DMS79 treated with DMSO at 0.1 percent for 48 hours (cell line): ENCODE measurements around the gene PBX1.

Source experiments
- DNase-seq: peaks from one replicate; lab custom pipeline; 2025; lab: John Stamatoyannopoulos, UW

PBX1 gene

DNA sequence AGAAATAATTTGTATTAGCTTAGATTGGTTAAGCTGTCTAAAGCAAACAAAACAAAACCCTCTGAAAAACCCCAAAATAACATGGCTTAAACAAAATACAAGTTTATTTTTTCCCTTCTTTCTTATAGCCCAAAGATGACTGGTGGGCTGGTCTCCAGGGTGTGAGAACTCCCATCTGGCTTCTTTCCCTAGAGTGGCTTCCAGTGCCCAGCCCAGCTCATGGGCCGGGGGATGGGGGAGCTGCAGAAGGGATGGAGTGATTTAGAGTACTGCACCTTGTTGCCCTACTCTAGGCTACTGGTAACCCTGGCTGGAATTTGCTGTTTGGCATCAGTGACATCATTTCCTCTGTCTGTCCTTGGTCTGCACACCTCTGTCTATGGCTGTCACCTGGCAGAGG lies 223.0 kb downstream of the PBX1 start:
- DNase-seq = no peak

DNA sequence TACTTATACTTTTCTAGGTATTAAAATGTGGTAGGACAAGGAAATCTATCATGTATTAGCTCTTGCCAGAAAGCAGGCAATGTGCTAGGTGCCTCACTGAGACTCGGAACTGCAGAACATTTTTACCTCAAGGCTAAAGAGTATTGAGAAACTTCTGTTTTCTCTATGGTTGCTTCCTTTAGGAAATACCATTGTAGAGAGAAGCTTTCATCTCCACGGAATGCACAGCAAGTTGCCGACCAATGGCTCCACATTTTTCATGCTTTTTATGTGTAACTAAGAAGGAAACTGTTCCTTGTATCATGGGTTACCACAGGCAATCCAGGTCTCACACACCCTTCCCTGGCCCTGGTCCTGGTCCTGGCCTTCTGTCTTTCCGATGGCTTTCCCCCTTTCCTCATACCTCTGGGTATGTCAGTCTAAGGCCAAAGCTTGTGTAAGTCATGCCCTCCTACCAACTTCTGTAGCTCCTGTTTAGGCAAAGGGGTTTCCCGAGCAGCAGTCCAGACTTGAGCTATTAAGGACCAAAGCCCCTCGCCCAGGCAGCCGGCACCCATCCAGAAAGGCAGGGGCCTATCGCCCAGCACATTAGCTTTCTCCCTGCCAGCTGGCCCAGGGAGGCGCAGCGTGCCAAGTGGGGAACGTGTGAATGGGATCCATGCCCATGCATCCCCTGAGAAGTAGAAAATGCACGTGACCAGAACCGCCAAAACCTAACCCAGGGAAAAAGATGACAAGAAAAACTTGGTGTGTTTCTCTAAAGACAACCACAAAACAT lies 225.0 kb downstream of the PBX1 start:
- no peak for DNase-seq

DNA sequence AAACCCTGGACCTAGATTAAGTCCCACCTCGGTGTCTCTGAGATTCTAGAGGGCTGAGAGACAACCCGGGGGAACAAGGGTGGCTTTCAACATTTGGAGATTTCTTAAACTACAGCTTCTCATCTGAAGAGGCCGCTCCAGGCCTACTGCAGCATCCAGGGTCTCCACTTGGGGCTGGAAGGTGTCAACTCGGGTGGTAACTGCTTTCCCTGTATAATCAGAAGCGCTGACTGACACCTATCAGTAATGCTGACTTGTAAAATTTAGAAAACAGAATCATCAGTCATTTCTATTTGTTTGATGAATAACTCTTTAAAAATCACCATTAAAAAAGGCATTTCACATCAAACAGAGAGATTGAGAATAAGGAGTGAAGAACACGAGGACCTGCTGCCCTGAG lies 226.0 kb downstream of the PBX1 start:
- no peak for DNase-seq

DNA sequence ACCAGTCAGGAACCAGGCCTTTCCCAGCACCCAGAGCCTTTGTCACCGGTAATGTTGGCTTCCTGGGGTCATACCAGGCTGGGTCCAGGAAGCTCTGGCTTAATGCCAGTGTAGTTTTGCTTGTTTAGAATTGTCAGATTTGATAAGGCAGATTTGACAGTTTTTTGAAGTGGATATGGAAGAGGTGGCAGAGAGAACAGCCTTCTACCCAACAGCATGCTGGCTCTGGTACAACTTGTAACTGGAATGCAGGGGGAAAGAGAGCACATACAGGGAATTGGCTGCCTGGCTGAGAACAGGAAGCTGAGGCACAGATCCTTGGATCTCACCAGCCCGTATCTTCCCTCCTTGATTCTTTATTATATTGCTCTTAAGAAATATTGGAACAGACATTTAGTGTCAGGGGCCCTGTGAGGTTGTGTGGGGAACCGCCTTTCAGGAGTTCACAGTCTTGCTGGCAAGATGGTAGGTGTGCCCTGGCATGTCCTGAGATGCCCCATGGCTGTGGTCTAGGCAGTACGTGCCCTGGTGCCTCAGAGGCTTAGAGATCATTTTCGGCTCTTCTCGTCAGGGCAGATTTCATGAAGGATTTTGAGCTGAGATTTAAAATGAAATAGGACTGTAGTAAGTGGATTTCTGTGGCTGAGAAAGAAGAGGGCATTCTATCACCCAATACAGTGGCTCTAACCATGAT lies 227.0 kb downstream of the PBX1 start:
- peak; percentile 19 for DNase-seq

DNA sequence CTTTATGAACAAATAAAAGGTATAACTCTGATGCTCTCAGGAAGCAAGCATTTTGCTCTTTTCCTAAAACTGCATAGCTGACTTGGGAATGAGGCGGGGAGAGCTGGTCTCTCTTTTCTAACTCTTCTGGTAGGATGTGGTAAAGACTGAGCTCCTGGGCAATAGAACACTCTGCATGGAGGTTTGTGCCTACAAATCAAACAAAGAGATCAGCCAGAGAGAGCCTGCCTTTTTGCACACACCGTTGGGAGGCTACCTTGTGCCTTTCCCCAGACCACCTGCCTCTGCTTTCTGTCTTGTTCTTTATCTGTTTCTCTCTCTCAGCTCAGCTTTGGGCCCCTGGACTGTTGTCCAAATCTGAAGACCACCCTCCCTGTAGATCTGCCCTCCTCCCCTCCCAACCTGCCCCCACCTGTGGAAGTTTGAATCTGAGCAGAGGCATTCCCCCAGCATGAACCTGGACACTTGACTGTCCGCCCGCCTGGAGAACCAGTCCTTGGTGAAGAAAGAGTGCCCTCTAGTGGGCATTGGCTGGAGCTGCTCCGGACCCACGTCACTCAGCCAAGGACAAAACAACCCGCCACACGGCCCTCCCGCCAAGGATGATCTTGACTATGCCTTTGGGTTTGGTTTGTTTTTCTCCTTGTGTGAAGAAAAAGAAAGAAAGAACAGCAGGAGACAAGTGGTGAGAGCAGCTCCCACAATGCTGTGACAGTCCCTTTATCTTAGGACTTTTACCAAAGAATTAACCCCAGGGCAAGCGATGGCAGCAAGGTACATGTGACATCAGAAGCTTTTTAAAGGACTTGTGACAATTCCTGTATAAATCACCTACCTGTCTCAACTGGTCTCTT lies 228.2 kb downstream of the PBX1 start:
- peak; percentile 89 for DNase-seq

DNA sequence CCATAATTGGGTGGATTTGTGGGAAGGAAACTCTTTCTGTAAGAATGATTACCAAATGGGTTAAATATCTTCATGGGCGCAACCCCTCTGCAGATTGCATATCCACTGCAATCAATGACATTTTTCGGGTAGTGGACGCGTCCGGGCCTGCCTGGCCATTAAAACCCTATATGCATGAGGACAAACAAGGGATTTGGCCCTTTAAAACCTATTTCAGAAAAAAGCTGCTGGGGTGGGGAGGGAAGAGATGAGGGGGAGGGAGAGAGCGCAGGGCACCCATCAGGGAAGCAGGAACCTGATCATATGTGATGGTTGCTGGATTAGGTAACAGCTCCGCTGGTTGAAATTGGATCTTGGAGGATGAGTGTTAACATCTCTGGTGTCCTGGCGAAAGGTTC lies 228.8 kb downstream of the PBX1 start:
- peak; percentile 89 for DNase-seq

DNA sequence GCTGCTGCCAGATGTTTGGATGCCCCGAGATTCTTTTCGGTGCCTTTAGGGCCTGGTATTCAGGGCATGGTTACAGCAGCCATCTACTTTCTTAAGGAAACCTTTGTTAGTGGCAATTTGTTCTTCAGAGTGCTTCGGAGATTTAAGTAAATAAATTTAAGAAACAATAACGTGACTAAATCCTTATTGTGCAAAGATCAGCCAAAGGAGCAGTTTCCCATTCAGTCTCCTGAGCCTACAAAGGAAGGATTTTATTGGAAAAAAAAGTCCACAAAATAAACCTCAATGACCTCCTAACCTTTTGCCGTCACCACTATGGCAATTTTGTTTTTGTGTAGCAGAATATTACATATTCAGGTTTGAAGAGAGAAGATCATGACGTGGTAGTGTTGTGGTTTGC lies 231.1 kb downstream of the PBX1 start:
- no peak for DNase-seq

DNA sequence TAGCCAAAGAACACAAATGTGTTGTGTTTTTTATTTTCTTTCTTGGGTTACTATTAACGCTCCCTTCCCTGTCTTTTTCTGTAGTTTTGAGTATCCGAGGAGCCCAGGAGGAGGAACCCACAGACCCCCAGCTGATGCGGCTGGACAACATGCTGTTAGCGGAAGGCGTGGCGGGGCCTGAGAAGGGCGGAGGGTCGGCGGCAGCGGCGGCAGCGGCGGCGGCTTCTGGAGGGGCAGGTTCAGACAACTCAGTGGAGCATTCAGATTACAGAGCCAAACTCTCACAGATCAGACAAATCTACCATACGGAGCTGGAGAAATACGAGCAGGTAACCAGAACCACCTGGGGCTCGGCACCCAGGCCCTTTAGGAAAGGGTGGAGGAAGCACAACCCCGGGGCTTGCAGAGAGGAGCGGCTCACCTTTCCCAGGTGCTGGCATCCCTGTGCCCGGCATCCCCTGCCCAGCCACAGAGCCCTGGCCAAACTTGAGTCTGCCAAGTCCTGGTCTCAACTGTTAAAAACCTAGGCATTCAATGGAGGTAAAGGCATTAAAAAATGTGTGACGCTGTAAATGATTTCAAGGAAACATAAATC lies 233.5 kb downstream of the PBX1 start:
- DNase-seq = no peak

DNA sequence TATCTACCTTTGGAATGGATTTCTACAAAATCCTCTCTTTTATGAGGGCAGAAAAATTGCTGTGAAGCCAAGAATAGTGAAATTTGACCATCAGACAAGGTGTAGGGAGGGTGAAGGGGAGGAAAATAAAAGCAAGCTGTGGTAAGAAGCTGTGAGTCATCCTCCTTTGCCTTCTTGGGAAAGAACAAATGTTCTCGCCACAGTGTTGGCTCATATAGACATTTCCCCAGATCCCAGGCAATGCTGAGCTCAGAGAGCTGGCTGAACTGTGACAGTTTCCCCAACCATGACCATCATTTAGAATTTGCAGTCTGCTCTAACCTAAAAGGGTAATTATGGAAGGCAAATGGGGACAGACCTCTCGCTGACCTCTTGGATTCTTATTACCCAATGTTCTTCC lies 235.4 kb downstream of the PBX1 start:
- no peak for DNase-seq

DNA sequence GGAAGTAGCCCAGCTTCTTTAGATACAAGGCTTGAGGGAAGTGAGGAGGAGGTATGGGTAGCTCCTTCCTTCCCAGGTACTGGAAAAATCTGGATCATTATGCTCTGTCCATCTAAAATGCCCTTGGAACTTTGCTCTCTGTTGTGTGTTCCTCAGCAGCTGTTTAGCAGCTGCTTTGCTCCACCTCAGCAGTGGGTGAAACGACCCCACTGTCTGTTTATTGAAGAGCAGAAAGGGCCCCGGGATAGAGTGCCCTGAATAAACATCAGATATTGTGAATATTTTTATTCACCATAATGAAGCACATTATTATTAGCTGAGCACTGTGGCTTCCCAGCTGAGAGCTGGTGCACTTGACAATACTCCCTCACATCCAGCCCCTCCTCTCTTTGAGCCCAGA lies 237.9 kb downstream of the PBX1 start:
- DNase-seq = no peak

DNA sequence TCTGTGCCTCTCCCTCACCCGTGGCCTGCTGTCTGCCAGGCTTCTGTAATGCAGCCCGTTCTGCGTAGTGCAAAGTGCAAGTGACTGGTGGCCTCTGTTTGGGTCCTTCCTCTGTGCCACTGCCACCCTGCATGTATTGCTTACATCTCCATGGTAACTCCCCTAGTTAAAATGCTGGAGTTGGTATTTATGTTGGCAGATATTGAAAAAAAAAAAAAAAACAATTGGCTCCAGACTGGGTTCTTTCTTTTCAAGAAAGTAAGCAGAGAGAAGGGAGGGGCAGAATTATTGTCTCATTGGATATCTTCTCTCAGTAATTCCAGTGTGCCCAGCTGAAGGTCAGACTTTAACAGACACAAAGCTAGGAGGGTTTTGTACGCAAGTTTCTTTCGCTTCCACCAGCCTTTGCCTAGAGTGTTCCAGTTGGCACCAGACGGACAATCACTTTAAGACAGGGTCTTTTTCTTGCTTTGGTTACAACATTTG lies 242.3 kb downstream of the PBX1 start:
- DNase-seq = no peak

DNA sequence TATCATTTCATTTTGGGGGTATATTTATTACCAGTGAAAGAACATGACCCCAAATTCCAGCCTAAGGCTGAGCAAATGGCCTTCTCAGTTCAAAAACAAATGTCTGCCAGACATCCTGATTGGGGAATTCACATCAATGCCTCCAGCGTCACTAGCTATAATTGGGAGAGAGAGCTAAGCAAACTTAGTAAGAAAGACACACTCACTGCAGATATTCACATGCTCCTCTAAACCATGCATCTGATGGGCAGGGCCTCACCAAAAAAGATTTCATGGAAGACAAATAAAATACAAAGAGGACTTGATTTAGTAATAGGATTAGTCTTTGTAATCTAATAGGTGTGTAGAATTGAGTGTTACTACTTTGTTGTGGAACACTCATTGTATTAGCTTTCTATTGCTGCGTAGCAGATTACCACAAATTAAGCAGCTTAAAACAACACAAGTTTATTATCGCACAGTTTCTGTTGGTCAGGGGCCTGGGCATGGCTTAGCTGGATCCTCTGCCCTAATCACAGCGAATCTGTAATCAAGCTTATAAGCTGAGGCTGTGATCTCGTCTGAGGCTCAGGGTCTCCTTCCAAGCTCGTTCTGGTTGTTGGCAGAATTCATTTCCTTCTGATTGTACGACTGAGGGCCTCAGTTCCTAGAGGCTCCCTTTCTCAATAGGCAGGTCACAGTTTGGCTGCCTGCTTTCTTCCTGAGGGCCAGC lies 243.0 kb downstream of the PBX1 start:
- DNase-seq = no peak

DNA sequence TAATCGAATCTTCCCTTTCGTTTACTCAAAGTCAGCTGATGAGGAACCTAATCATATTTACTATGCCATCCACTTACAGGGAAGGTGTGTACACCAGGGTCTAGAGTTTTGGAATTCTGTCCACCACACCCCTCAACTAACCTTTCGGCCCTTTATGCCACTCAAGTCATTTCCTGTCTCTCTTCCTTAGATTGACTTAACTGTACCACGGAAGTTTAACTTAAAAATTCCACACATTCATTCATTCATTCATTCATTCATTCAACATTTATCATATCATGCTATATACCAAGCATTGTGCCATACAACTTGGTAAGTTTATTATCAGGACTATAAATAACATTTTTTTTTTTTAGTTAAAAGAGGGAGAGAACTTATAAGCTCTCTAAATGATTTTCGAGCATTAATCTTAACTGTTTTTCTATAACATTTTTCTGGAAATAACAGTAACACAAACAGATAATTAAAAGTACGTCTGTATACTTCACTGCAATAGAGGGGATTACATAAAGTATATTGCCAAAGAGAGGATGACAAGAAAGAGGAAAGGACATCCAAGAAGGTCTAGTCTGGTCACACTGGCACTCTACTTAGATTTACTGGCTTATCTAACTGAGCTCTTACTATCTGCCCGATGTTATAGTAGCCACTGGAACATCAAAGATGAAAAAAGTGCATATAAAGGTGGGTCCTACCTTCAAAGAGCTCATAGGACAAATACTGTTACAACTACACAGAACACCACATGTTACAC lies 243.7 kb downstream of the PBX1 start:
- DNase-seq = no peak

DNA sequence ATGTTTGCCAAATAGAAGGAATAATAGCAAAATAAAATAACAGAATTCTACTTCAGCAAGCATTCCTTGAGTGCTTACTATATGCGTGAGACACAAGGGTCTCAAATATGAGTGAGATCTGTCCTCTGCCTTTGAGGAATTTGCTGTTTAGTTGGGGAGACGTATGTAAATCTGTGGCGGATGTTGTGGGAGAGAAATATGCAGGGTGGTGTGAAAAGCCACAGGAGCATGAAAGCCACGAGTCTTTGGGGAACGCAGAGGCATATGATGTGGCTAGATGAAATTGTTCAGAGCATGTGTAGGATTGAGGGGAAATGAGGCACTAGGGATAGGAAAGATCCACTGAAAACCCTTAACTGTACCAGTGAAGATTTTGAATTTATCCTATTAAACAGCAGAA lies 244.4 kb downstream of the PBX1 start:
- no peak for DNase-seq

DNA sequence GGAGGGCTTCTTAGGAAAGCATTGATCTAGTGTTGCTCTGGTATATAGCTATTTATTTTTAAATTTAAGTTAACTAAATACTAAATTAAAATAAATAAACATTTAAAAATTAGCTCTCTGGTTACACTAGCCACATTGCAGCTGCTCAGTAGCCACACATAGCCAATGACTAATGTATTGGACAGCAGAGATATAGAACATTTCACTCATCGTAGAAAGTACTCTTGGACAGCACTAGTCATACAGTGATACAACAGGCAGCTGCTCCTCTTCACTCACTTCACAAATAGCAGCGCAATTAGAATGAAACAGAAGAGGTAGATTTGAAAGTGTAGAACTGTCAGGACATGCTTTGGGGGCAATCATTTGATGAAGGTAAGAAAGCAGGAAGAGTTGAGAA lies 245.4 kb downstream of the PBX1 start:
- DNase-seq = no peak

DNA sequence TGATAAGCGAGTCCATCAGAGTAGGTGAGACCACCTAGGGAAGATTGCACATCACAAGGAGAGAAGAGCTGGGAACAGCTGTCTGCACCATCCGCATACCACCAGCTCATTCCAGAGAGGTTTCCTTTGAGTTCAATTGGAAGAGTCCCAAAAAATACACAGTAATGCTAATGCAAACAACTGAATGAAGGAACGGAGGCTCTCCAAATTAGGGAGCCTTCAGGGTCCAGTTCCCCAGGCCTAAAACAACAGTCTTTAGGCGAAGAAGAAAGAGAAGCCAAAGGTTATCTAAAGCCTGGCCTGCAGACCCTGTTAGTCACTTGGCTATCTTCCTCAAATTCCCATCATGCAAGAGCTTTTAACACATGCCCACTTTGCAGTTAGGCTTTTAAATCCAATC lies 246.4 kb downstream of the PBX1 start:
- no peak for DNase-seq

DNA sequence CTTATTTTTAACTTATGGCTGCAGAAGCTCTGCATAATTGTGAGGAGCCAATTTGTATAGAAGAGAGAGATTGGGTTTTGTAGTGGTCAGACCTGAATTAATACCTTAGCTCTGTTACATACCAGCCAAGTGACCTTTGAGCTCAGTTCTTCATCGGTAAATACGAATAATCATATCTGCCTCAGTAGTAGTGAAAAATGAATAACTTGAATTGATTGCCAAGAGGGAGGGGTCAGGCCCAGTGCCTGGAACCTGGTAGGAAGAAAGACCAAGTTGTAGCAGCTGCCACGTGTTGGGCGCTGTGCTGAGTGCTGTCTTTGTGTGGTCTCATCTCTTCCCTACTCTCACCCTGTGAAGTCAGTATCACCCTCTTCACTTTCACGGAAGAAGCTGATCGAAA lies 247.5 kb downstream of the PBX1 start:
- no peak for DNase-seq

DNA sequence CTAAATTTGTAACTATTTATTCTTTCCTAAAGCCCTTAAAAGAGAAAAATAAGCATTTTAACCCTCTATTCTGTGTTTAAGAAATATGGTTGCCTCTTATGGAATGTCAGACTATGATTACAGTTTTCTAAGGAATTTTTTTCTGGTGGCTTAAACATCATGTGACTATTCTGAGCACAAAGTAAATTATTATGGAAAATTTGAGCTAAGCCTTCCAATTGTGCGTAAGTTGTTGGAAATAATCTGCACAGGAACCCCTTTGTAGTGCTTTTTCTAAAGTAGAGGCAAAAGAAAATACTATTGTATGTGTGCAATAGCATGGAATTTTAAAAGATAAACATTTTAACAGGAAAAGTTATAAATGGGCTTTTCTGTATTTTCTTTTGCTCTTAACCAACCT lies 254.8 kb downstream of the PBX1 start:
- no peak for DNase-seq

DNA sequence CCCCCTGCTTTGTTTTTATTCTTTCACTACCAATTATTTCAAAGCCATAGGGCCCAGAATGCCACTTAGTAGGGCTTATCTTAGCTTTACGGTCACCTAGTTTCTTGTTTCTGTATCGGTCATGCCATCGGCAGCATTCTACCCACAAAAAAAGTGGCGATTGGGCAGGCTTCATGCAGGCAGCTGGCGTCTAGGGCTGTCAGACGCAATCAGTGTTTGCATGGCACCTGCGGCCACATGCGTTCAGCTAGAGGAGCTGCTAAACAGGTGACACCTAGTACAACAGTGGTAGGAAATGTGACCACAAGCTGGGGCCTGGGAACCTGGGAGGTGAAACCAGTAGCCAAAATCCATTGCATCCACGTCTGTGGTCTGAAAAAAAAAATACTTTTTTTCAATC lies 262.7 kb downstream of the PBX1 start:
- no peak for DNase-seq

DNA sequence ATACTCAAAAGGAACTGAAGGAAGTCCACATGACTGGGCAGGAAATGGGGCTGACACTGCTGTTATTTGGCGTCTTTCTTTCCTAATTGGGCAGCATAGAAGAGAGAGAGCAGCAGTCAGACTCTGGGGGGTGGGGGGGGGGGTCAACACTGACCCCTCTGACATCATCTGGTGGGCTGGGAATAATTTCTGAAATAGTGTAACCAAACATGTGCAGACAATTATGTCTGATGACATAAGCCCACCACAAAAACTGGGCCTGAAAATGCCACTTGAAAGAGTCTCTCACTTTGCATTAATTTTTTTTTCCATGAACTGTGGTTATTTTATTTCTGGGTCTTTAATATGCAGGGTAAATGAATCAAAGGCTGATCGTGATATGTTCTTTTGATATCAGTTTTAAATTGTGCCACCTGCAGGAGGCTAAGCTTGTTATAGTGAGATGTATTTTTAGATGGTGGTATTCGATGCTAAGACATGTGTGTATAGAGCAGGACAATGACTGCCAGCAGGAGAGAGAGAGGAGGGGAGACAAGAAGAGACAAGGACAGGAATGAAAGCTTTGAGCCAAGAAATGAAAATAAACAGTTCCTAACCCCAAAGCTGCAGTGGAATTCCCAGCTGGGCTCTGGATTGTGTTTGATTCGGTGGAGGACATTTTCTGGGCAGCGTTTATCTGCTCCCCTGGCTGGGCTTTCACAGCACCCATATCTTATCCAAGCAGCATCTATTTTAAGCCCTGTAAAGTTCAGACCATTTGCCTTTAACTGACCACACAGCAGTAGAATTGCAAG lies 264.7 kb downstream of the PBX1 start:
- DNase-seq = no peak
